ENCODE measurements around the gene BCAN. TPM values are rescaled to one million over a fixed set of nuclear protein-coding genes. Genes with fewer than 3 reads are reported as not detected.

BCAN gene
- polyA plus RNA-seq, 1 donor (not counting 4 experiments of a cell fraction or from before 2014, with no cell fraction given) = not detected

DNA sequence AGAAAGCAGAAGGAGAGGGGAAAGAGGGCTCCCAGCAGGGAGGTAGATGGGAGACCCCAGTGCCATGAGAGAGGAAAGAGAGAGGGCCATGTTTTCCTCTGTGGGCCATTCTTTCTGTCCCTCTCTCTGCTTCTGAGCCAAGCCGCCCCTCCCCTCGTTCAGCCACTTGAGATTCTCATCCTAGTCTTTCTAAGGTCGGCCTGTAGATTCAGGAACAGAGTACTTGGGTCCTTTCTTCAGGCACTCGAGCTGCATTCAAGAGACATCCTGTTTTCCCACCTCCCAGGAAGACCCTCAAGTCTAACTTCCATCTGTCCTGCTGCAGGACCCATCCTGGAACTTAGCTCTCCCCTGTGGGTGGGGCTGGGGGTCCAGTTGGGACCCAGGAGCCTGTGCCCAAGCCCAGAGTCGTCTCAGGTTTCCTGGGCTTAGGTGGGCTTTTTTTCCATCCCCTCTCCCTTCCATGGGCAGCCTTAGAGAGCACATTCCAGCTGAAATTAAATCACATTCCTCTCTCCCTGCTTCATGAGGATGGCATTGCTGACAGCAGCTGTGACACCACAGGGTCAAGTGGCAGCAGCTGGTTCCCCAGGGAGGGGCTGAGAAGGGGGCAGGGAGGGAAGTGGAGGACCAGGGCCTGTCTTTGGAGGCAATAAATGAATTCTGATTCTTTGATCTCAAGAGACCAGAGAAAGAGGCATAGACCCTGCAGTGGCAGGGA is 22.3 kb downstream of the BCAN start:
- TF ChIP-seq EZH2 (IDR thresholded peaks at IDR 0.05; ENCODE audit: low read length) = no peak
- TF ChIP-seq, protein P1, sequence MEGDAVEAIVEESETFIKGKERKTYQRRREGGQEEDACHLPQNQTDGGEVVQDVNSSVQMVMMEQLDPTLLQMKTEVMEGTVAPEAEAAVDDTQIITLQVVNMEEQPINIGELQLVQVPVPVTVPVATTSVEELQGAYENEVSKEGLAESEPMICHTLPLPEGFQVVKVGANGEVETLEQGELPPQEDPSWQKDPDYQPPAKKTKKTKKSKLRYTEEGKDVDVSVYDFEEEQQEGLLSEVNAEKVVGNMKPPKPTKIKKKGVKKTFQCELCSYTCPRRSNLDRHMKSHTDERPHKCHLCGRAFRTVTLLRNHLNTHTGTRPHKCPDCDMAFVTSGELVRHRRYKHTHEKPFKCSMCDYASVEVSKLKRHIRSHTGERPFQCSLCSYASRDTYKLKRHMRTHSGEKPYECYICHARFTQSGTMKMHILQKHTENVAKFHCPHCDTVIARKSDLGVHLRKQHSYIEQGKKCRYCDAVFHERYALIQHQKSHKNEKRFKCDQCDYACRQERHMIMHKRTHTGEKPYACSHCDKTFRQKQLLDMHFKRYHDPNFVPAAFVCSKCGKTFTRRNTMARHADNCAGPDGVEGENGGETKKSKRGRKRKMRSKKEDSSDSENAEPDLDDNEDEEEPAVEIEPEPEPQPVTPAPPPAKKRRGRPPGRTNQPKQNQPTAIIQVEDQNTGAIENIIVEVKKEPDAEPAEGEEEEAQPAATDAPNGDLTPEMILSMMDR (optimal IDR thresholded peaks at IDR 0.05 in 1 of 3, IDR thresholded peaks at IDR 0.05 in 1 of 3, conservative IDR thresholded peaks at IDR 0.05 in 1 of 3; ENCODE audit: extremely low read depth in 1 of 3, insufficient read depth in 2 of 3, low read length in 3 of 3) = no peak
- H3K4me1 ChIP-seq (ENCODE audit: control insufficient read depth, extremely low read depth, insufficient read depth, low read length) = peaks cover 22% of the 10 kb centered on the region
- H3K9me1 ChIP-seq (ENCODE audit: control insufficient read depth, extremely low read depth, insufficient read depth, low read length) = no peaks in the 10 kb centered on the region
- no peak overlapping the region for H2AFZ ChIP-seq (ENCODE audit: control insufficient read depth, low read length)
- no peaks in the 10 kb centered on the region for H3K36me3 ChIP-seq (ENCODE audit: control insufficient read depth in 2 of 2, extremely low read depth in 1 of 2, insufficient read depth in 2 of 2, low read length in 2 of 2)
- H4K20me1 ChIP-seq (ENCODE audit: control insufficient read depth, extremely low read depth, insufficient read depth, low read length) = no peaks in the 10 kb centered on the region
- dilution Hi-C loops (cut with MboI; ENCODE audit: extremely low pct_ligation_motif_present, low sequenced_read_pairs) = no loop called here
- FAIRE-seq (no peak), DNase-seq (ENCODE audit: low read depth, low spot score) (no peak)
- H3K27me3 ChIP-seq (ENCODE audit: control insufficient read depth, extremely low read depth, insufficient read depth, low read length) = no peaks in the 10 kb centered on the region
- no peak overlapping the region for H3K4me2 ChIP-seq (ENCODE audit: control insufficient read depth, extremely low read depth, insufficient read depth, low read depth, low read length)
- H3K9ac ChIP-seq (ENCODE audit: control insufficient read depth, extremely low read depth, insufficient read depth, low read length) = no peak overlapping the region
- H3K4me3 ChIP-seq (ENCODE audit: control insufficient read depth in 2 of 3, extremely low read depth in 1 of 3, insufficient read depth in 2 of 3, low read depth in 1 of 3, low read length in 3 of 3) = no peak overlapping the region
- H3K9me3 ChIP-seq (ENCODE audit: control insufficient read depth, low read depth, low read length) = no peaks in the 10 kb centered on the region
- H3K79me2 ChIP-seq (ENCODE audit: control insufficient read depth, insufficient read depth, low read length) = no peaks in the 10 kb centered on the region
- no peak overlapping the region for H3K27ac ChIP-seq (ENCODE audit: control insufficient read depth, insufficient read depth, low read length)

GRCh38 chr1:156664767-156665411 is 23.0 kb downstream of the BCAN start:
- H3K79me2 ChIP-seq (ENCODE audit: control insufficient read depth, insufficient read depth, low read length) = no peaks in the 10 kb centered on the region
- H3K9ac ChIP-seq (ENCODE audit: control insufficient read depth, extremely low read depth, insufficient read depth, low read length) = no peak overlapping the region
- no peaks in the 10 kb centered on the region for H3K9me1 ChIP-seq (ENCODE audit: control insufficient read depth, extremely low read depth, insufficient read depth, low read length)
- FAIRE-seq (no peak), DNase-seq (ENCODE audit: low read depth, low spot score) (no peak)
- no peaks in the 10 kb centered on the region for H4K20me1 ChIP-seq (ENCODE audit: control insufficient read depth, extremely low read depth, insufficient read depth, low read length)
- no peak overlapping the region for H3K27ac ChIP-seq (ENCODE audit: control insufficient read depth, insufficient read depth, low read length)
- H3K4me3 ChIP-seq (ENCODE audit: control insufficient read depth in 2 of 3, extremely low read depth in 1 of 3, insufficient read depth in 2 of 3, low read depth in 1 of 3, low read length in 3 of 3) = no peak overlapping the region
- no peaks in the 10 kb centered on the region for H3K36me3 ChIP-seq (ENCODE audit: control insufficient read depth in 2 of 2, extremely low read depth in 1 of 2, insufficient read depth in 2 of 2, low read length in 2 of 2)
- TF ChIP-seq, protein P1 (optimal IDR thresholded peaks at IDR 0.05 in 1 of 3, IDR thresholded peaks at IDR 0.05 in 1 of 3, conservative IDR thresholded peaks at IDR 0.05 in 1 of 3; ENCODE audit: extremely low read depth in 1 of 3, insufficient read depth in 2 of 3, low read length in 3 of 3) = no peak
- TF ChIP-seq EZH2 (IDR thresholded peaks at IDR 0.05; ENCODE audit: low read length) = no peak
- no peaks in the 10 kb centered on the region for H3K9me3 ChIP-seq (ENCODE audit: control insufficient read depth, low read depth, low read length)
- no peak overlapping the region for H2AFZ ChIP-seq (ENCODE audit: control insufficient read depth, low read length)
- dilution Hi-C loops (cut with MboI; ENCODE audit: extremely low pct_ligation_motif_present, low sequenced_read_pairs) = no loop called here
- H3K27me3 ChIP-seq (ENCODE audit: control insufficient read depth, extremely low read depth, insufficient read depth, low read length) = peaks cover 2% of the 10 kb centered on the region
- H3K4me1 ChIP-seq (ENCODE audit: control insufficient read depth, extremely low read depth, insufficient read depth, low read length) = peaks cover 15% of the 10 kb centered on the region
- H3K4me2 ChIP-seq (ENCODE audit: control insufficient read depth, extremely low read depth, insufficient read depth, low read depth, low read length) = no peak overlapping the region

Data from keratinocyte (primary cell).